ENCODE measurements around the gene CLBA1.

CLBA1 gene

DNA sequence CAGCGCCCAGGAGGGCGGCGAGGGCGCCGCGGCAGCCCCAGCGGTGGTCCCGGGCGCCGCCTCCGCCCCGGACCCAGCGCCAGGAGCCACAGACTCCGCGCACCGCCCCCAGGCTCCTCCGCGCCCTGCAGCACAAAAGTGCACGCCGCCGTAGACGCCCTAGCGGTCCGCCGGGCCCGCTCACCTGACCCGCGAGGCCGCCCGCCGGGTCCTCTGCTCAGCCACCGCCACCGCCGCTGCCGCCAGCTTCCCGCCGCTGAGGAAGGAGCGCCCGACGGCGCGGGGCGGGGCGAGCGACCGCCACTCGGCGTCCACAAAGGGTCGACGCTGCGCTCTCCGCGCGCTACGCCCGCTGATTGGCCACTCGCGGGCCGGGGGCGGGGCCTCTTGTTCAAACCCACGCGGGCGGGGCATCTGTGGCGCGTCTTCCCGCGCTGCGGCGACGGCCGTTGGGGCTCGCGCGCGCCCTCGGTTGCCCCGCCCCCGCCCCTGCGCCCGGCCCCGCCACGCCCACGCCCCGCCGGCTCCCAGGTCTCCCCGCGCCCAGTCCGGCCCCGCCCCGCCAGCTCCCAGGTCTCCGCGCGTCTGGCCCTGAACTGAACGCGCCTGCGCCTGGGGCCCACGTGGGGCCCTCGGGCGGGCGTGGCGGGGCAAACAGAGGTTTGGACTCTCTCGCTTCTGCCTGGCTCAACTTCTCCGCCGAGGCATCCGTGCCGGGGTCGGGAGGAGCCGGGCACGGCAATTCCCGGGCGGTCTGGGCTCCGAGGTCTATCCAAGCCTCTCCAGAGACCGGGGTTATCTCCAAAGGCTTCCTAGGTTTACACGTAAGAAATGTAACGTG, 35.4 kb downstream of the CLBA1 start, which contains the start of gene CDCA4:
Gene CDCA4, minus strand, starts transcription at position 269 of the 841 bp plus-strand sequence. CDS start 9,154 bp downstream, outside the sequence.
- peak; percentile 83 for DNase-seq (ENCODE audit: extremely low read depth, low read depth)
- TF ChIP-seq, protein P1, sequence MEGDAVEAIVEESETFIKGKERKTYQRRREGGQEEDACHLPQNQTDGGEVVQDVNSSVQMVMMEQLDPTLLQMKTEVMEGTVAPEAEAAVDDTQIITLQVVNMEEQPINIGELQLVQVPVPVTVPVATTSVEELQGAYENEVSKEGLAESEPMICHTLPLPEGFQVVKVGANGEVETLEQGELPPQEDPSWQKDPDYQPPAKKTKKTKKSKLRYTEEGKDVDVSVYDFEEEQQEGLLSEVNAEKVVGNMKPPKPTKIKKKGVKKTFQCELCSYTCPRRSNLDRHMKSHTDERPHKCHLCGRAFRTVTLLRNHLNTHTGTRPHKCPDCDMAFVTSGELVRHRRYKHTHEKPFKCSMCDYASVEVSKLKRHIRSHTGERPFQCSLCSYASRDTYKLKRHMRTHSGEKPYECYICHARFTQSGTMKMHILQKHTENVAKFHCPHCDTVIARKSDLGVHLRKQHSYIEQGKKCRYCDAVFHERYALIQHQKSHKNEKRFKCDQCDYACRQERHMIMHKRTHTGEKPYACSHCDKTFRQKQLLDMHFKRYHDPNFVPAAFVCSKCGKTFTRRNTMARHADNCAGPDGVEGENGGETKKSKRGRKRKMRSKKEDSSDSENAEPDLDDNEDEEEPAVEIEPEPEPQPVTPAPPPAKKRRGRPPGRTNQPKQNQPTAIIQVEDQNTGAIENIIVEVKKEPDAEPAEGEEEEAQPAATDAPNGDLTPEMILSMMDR (IDR thresholded peaks at IDR 0.05; ENCODE audit: low read depth, low read length), result no peak

DNA sequence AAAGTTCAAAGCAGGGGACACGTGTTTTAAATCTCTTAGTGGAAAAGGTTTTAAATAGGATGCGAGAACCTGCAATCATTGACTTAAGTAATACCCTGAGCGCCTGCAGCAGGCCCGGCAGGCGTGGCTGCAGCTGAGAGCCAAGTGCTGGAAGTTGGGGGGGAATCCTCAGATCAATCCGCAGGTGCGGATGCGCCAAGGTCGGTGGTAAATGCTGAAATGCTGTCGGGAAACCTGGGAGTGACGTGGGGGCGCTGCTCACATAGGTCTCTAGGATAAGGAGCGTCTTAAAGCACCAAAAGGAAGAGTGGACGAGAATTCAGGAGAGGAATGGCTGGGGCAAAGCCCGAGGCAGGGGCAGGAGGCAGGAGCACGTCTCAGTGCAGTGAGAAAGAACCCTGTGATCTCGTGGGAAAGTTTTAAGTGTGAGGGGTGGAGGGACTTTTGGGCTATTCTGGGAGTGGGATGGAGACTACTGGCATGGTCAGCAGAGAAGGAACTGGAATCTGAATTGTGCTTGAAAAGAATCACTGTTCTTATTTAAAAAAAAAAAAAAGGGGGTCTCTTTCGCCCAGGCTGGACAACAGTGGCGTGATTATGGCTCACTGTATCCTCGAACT, 36.2 kb downstream of the CLBA1 start:
- TF ChIP-seq, protein P1 (IDR thresholded peaks at IDR 0.05; ENCODE audit: low read depth, low read length), result no peak; the same call in 1 of the 2 replicates
- no peak for DNase-seq (ENCODE audit: extremely low read depth, low read depth)

DNA sequence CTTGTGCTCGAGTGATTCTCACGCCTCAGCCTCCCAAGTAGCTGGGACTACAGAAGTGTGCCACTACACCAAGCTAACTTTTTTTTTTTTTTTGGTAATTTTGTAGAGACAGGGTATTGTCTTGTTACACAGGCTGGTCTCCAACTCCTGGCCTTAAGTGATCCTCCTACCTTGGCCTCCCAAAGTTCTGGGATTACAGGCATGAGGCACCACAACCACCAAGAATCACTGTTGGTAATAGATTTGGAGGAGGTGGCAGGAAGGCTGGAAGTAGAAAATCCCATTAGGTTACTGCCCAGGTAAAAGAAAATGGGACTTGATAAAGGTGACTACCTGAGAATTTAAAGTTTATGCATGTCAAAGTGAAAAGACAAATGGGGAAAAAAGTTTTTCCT, 36.7 kb downstream of the CLBA1 start:
- TF ChIP-seq, protein P1 (IDR thresholded peaks at IDR 0.05; ENCODE audit: low read depth, low read length), result no peak
- DNase-seq (ENCODE audit: extremely low read depth, low read depth), result no peak

DNA sequence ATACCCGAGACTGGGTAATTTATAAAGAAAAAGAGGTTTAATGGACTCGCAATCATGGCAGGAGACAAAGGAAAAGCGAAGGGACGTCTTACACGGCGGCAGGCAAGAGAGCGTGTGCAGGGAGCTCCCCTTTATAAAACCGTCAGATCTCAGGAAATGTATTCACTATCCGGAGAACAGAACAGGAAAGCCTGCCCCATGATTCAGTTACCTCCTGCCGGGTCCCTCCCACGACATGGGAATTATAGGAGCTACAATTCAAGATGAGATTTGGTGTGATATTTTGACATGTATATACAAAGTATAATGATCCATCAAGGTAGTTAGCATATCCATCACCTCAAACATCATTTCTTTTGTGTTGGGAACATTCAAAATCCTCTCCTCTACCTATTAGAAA, 37.6 kb downstream of the CLBA1 start:
- no peak for DNase-seq (ENCODE audit: extremely low read depth, low read depth)
- TF ChIP-seq, protein P1 (IDR thresholded peaks at IDR 0.05; ENCODE audit: low read depth, low read length), result no peak

DNA sequence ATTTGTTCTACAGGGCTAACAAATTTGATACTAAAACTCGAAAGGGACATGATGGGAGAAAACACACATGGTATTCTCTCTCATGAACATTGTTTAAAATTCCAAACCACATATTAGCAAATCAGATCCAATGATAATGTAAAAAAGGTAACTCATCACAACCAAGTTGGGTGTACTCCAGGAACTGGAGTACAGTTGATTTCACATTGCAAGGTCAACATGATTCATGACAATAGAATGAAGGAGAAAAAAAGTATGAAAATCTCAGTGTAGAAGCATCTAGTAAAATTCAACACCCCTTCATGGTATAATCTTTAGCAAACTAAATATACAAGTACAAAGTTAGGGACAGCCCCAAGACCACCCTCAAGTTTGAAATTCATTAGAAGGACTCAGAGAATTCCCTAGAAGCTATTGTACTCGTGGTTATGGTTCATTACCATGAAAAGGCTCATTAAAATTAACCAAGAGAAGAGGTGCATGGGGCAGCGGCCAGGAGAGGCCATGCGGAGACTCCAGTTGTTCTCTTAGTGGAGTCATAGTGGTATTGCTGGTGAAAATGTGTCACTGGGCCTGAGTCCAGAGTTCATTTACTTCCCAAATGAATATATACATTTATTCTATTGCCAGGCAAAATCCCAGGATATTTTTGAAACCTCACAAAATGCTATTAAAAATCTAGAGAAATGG, 38.3 kb downstream of the CLBA1 start:
- DNase-seq (ENCODE audit: extremely low read depth, low read depth), result no peak
- TF ChIP-seq, protein P1 (IDR thresholded peaks at IDR 0.05; ENCODE audit: low read depth, low read length), result no peak

DNA sequence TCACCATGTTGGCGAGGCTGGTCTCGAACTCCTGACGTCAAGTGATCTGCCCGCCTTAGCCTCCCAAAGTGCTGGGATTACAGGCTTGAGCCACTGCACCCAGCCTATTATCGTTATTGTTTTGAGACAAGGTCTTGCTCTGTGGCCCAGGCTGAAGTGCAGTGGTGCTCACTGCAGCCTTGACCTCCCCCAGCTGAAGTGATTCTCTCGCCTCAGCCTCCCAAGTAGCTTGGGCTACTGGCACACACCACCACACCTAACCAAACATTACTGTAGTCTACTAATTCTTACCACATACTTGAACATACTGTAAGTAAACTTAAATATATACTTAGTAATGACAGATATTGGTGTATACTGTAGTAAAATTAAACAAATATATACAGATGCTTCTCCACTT, 39.8 kb downstream of the CLBA1 start:
- DNase-seq (ENCODE audit: extremely low read depth, low read depth), result no peak
- TF ChIP-seq, protein P1 (IDR thresholded peaks at IDR 0.05; ENCODE audit: low read depth, low read length), result no peak

Measured in AG09319 (cell line).